OCI-LY7 (cell line): Measurements from ENCODE around the gene MAMLD1. TPM values are rescaled to one million over a fixed set of nuclear protein-coding genes. Genes with fewer than 3 reads are reported as not detected.
A peak's percentile ranks its signal among the peaks of the same experiment; 100 is the strongest.

Source experiments
- BruUV-seq: library from RNA; stranded (reverse); fragments of 400-500 nt; replicated peaks from 2 replicates; lab custom pipeline; 2021; lab: Mats Ljungman, UMichigan
- CTCF ChIA-PET: fragments of 300-600 bp; sonication (Branson Sonifier 250); formaldehyde crosslinking; loops from one replicate; lab custom pipeline; 2022; ENCODE audit warnings: antibody characterized with exemption; ENCODE audit not compliant: unreplicated experiment; lab: Charles Lee
- POLR2A ChIA-PET: fragments of 300-600 bp; sonication (Branson Sonifier 250); formaldehyde crosslinking; loops from one replicate; lab custom pipeline; 2022; ENCODE audit warnings: antibody characterized with exemption; lab: Charles Lee
- DNase-seq: peaks from one replicate; pipeline ENCODE4 v3.0.0-alpha.2; 2015; ENCODE audit warnings: low spot score
- H2AFZ ChIP-seq: fragments of 200-600 bp; sonication (generic), shearing (Covaris generic); 2 replicates; pipeline ENCODE4 v1.6.1; 2014; ENCODE audit warnings: mild to moderate bottlenecking, antibody characterized with exemption, low read length, moderate library complexity
- H3K27ac ChIP-seq: fragments of 200-600 bp; sonication (generic); 2 replicates; pipeline ENCODE4 v1.5.1; 2014; ENCODE audit warnings: mixed run types, low read depth, mild to moderate bottlenecking, moderate library complexity, low read length, inconsistent platforms; ENCODE audit not compliant: poor library complexity, severe bottlenecking
- H3K36me3 ChIP-seq: fragments of 200-600 bp; sonication (generic); 2 replicates; pipeline ENCODE4 v1.6.1; 2014; ENCODE audit warnings: mild to moderate bottlenecking, antibody characterized with exemption, low read length, moderate library complexity, mixed read lengths; ENCODE audit not compliant: insufficient read depth
- H3K4me1 ChIP-seq: fragments of 200-600 bp; sonication (generic); 2 replicates; pipeline ENCODE4 v1.5.1; 2014; ENCODE audit warnings: mild to moderate bottlenecking, low read length; ENCODE audit not compliant: insufficient read depth, poor library complexity, severe bottlenecking
- H3K4me2 ChIP-seq: fragments of 200-600 bp; sonication (generic); 2 replicates; pipeline ENCODE4 v1.6.1; 2014; ENCODE audit warnings: mild to moderate bottlenecking, low read length
- H3K4me3 ChIP-seq: fragments of 200-600 bp; sonication (generic); 2 replicates; pipeline ENCODE4 v1.5.1; 2014; ENCODE audit warnings: mild to moderate bottlenecking, low read depth, low read length; ENCODE audit not compliant: poor library complexity, severe bottlenecking
- H3K79me2 ChIP-seq: fragments of 200-600 bp; sonication (generic); 2 replicates; pipeline ENCODE4 v1.6.1; 2016; ENCODE audit warnings: low read depth, mild to moderate bottlenecking, low read length, moderate library complexity, mixed read lengths; ENCODE audit not compliant: insufficient read depth
- H3K9me2 ChIP-seq: fragments of 200-600 bp; sonication (generic); 2 replicates; pipeline ENCODE4 v1.6.1; 2016; ENCODE audit warnings: mild to moderate bottlenecking, low read length, mixed read lengths; ENCODE audit not compliant: insufficient read depth
- H3K9me3 ChIP-seq: fragments of 200-600 bp; sonication (generic); 2 replicates; pipeline ENCODE4 v1.6.1; 2014; ENCODE audit warnings: mild to moderate bottlenecking, mixed run types, low read length, mixed read lengths
- H4K20me1 ChIP-seq: fragments of 200-600 bp; sonication (generic); 2 replicates; pipeline ENCODE4 v1.6.1; 2014; ENCODE audit warnings: mild to moderate bottlenecking, antibody characterized with exemption, low read length, moderate library complexity, mixed read lengths; ENCODE audit not compliant: insufficient read depth
- EZH2phosphoT487 ChIP-seq: fragments of 200-600 bp; sonication (generic); IDR thresholded peaks from 2 replicates; pipeline ENCODE4 v1.6.1; 2018; ENCODE audit warnings: low read depth, borderline replicate concordance, mild to moderate bottlenecking, mixed run types, antibody characterized with exemption, low read length, moderate library complexity, mixed read lengths
- intact Hi-C: fragments of 100-400 bp; cut with micrococcal nuclease; formaldehyde crosslinking; loops from one replicate; pipeline ENCODE4 v1.10.0; 2022; ENCODE audit not compliant: unreplicated experiment
- total RNA-seq, 2 experiments: library from RNA; depleted of rRNA in 1 of 2; stranded (reverse); fragments of >200 nt in 1 of 2; shearing (Covaris generic) in 1 of 2; gene quantifications; 2 replicates each; pipeline ENCODE4 v1.2.3, GENCODE V29; 2014 to 2022
- TF ChIP-seq, protein P1 (sequence below): fragments of 200-600 bp; sonication (generic); conservative IDR thresholded peaks from 2 replicates; pipeline ENCODE4 v1.5.1; 2014; ENCODE audit warnings: mild to moderate bottlenecking, antibody characterized with exemption, low read length, moderate library complexity, mixed read lengths

MAMLD1 gene
- total RNA-seq, 2 experiments from 2014 or later = not detected

DNA sequence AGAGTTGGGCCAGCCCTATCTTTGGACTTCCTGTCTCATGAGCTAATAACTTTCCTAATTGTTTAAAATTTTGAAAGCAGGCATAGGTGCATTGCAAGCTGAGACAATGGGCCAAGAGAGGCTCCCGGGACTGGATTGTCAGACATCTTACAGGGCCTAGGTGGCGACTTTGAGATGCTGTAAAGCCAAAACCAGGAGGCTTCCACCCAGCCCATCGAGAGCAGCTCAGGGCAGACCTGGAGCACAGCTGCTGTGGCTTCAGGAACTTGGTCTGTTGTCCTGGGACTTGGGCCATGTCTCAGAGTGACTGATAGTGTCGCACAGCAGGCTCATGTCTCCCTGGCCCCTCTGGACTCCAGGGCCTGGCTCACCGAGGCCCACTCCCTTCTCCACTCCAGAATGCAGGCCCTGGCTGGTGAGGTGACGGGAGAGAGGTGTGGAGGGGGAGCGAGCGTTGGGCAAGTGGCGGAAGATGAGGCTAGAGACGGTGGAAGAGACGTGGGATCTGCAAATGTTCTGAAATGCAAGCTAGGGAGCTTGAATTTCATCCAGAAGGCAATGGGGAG, 181.2 kb downstream of the MAMLD1 start:
- BruUV-seq = no TSS peak
- intact Hi-C loops = no loop called here
- Histone ChIP-seq H3K4me3 (no peak overlapping the region), H2AFZ (no peak overlapping the region), H3K9me3 (no peaks in the 10 kb centered on the region), H3K36me3 (no peaks in the 10 kb centered on the region), H3K9me2 (no peaks in the 10 kb centered on the region), H3K4me2 (no peak overlapping the region), H3K27ac (no peak overlapping the region), H4K20me1 (no peaks in the 10 kb centered on the region), H3K79me2 (no peaks in the 10 kb centered on the region), H3K4me1 (no peaks in the 10 kb centered on the region)
- ChIA-PET CTCF (no interaction called here), POLR2A (interaction anchor here (0.6 kb wide), 1 partner anchor 16 kb away, joined by 3 read pairs; no protein-coding TSS in a partner anchor)
- DNase-seq = peak; percentile 3
- TF ChIP-seq, protein P1, sequence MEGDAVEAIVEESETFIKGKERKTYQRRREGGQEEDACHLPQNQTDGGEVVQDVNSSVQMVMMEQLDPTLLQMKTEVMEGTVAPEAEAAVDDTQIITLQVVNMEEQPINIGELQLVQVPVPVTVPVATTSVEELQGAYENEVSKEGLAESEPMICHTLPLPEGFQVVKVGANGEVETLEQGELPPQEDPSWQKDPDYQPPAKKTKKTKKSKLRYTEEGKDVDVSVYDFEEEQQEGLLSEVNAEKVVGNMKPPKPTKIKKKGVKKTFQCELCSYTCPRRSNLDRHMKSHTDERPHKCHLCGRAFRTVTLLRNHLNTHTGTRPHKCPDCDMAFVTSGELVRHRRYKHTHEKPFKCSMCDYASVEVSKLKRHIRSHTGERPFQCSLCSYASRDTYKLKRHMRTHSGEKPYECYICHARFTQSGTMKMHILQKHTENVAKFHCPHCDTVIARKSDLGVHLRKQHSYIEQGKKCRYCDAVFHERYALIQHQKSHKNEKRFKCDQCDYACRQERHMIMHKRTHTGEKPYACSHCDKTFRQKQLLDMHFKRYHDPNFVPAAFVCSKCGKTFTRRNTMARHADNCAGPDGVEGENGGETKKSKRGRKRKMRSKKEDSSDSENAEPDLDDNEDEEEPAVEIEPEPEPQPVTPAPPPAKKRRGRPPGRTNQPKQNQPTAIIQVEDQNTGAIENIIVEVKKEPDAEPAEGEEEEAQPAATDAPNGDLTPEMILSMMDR = 0 out of 2 replicates have a peak, but pooled peaks have one; percentile 20
- TF ChIP-seq EZH2phosphoT487 = no peak

DNA sequence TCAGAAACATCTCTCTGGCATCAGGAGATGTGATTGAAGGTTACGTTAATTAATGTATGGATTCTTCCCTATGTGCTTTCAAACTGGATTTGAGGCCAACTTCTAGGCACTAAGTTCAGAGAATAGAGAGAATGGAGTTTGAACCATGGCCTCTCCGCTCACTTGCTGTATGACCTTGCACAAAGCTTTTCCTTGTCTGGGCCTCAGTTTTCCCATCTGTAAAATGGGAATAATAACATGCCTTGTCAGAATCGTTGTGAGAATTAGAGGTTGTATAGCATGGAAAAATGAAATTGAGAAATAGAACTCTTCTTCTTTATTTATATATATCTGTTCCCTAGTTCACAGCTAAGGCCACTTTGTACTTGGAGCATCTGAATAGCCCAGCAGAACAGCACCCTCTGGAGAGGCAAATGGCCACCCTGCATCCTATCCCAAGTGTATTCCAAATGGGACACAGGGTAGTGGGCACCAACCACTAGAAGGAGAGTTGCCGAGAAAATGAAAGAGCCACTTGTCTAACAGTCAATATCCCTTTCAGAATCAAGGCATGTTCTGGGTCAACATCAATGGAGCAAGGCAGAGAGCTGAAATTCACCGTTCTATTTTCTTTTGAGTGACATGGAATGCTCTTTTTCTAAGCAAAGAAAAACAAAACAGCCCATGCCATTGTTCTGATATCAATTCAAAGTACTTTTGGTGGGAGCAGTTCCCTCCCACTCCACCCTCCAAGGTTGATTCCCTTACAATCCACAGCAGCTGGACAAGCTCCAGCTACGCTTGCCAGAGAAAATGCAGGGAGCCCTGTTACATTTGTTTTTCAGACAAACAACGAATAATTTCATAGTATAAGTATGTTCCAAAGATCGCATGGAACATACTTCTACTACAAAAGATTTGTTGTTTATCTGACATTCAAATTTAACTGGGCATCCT, 182.0 kb downstream of the MAMLD1 start:
- Histone ChIP-seq H3K4me2 (no peak overlapping the region), H3K4me3 (no peak overlapping the region), H3K36me3 (no peaks in the 10 kb centered on the region), H3K27ac (no peak overlapping the region), H2AFZ (no peak overlapping the region), H3K79me2 (no peaks in the 10 kb centered on the region), H4K20me1 (no peaks in the 10 kb centered on the region), H3K9me3 (no peaks in the 10 kb centered on the region), H3K4me1 (no peaks in the 10 kb centered on the region), H3K9me2 (no peaks in the 10 kb centered on the region)
- TF ChIP-seq, protein P1 = no peak
- TF ChIP-seq EZH2phosphoT487 = no peak
- no peak for DNase-seq
- BruUV-seq = no TSS peak
- ChIA-PET CTCF (no interaction called here), POLR2A (no interaction called here)
- intact Hi-C loops = no loop called here

DNA sequence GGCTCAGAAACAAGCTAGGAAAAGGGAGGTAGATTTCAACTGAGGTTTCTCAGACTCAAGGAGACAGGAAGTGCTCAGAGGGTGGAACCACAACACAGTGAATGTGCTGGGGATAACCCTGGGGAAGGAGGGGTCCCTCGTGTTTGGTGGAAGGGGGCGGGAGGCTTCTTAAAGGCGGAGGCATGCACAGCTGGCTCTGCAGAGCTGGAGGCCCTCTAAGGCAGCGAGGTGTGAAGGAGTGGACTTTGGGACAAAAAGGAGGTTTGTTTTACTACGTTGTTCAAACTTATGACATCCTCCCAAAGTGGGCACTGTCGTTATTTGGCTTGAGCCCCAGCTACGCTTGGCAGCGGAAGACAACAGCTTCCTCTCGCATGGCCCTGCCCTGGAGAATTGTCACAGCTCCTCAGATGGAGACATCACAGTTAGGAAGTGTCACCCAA, 183.6 kb downstream of the MAMLD1 start:
- ChIA-PET CTCF (no interaction called here), POLR2A (interaction anchor here (0.7 kb wide), 1 partner anchor 99 kb away, joined by 3 read pairs; no protein-coding TSS in a partner anchor)
- BruUV-seq = no TSS peak
- H3K79me2 ChIP-seq = no peaks in the 10 kb centered on the region
- intact Hi-C loops = no loop called here
- no peaks in the 10 kb centered on the region for H3K9me2 ChIP-seq
- H3K9me3 ChIP-seq = no peaks in the 10 kb centered on the region
- no peak overlapping the region for H3K4me3 ChIP-seq
- no peak overlapping the region for H3K27ac ChIP-seq
- H3K4me1 ChIP-seq = no peaks in the 10 kb centered on the region
- H3K36me3 ChIP-seq = no peaks in the 10 kb centered on the region
- DNase-seq = no peak
- H4K20me1 ChIP-seq = no peaks in the 10 kb centered on the region
- no peak overlapping the region for H2AFZ ChIP-seq
- no peak overlapping the region for H3K4me2 ChIP-seq
- TF ChIP-seq EZH2phosphoT487 = no peak
- TF ChIP-seq, protein P1 = no peak
